Measurements from ENCODE around the gene TUBB. TPM values are rescaled to one million over a fixed set of nuclear protein-coding genes. Genes with fewer than 3 reads are reported as not detected.
A peak's percentile ranks its signal among the peaks of the same experiment; 100 is the strongest.

Gene TUBB
- total and polyA plus RNA-seq, 9 of the 15 experiments (the other 6 are each of a cell fraction or from before 2014, with no cell fraction given), result 971 to 2,870 (median 1,478) TPM

GRCh38 chr6:30742316-30743098 lies 22.4 kb downstream of the TUBB start, which contains the start of gene FLOT1 (continued):
- TF ChIP-seq RBM14 (IDR thresholded peaks at IDR 0.05; ENCODE audit: borderline replicate concordance, insufficient read depth, low read depth, low read length), result 0 out of 2 replicates have a peak, but pooled peaks have one; percentile 22
- TF ChIP-seq SAP30 (IDR thresholded peaks at IDR 0.05; ENCODE audit: borderline replicate concordance, insufficient read depth, low read depth, low read length, poor library complexity, severe bottlenecking), result no peak
- TF ChIP-seq NR2F6 (CRISPR knock-in tag; IDR thresholded peaks at IDR 0.05), result peak; percentile 22; the same call in 1 of the 2 replicates
- TF ChIP-seq ILK (tag; IDR thresholded peaks at IDR 0.05; ENCODE audit: borderline replicate concordance, low read depth), result no peak
- no peak for TF ChIP-seq DNMT1 (IDR thresholded peaks at IDR 0.05)
- TF ChIP-seq ZNF511 (CRISPR knock-in tag; IDR thresholded peaks at IDR 0.05), result 0 out of 2 replicates have a peak, but pooled peaks have one; percentile 18
- TF ChIP-seq ZNF586 (CRISPR knock-in tag; conservative IDR thresholded peaks at IDR 0.05), result peak; percentile 17; the same call in 1 of the 2 replicates
- TF ChIP-seq TCFL5 (CRISPR knock-in tag; conservative IDR thresholded peaks at IDR 0.05), result no peak
- peak; percentile 96 for TF ChIP-seq CEBPB (tag; IDR thresholded peaks at IDR 0.05)
- TF ChIP-seq ZNF408 (CRISPR knock-in tag; IDR thresholded peaks at IDR 0.05; ENCODE audit: low read depth), result no peak
- TF ChIP-seq BRD4 (IDR thresholded peaks at IDR 0.05), result 0 out of 2 replicates have a peak, but pooled peaks have one; percentile 47
- TF ChIP-seq ZZZ3 (IDR thresholded peaks at IDR 0.05), result no peak
- TF ChIP-seq ZNF316 (IDR thresholded peaks at IDR 0.05), result peak; percentile 20; the same call in 1 of the 2 replicates
- TF ChIP-seq EP300 (IDR thresholded peaks at IDR 0.05; ENCODE audit: low read length), result peak; percentile 36
- no peak for TF ChIP-seq NFIX (CRISPR knock-in tag; IDR thresholded peaks at IDR 0.05; ENCODE audit: low read depth)
- TF ChIP-seq ZNF395 (CRISPR knock-in tag; IDR thresholded peaks at IDR 0.05), result peak; percentile 86; the same call in 1 of the 2 replicates
- no peak for TF ChIP-seq ZC3H4 (CRISPR knock-in tag; IDR thresholded peaks at IDR 0.05; ENCODE audit: borderline replicate concordance)
- TF ChIP-seq ZNF449 (CRISPR knock-in tag; IDR thresholded peaks at IDR 0.05), result no peak
- no peak for TF ChIP-seq SMARCB1 (IDR thresholded peaks at IDR 0.05; ENCODE audit: insufficient read length, low read depth)
- no peak for TF ChIP-seq NCOA2 (IDR thresholded peaks at IDR 0.05; ENCODE audit: partially characterized antibody in 2 of 2)
- TF ChIP-seq ZNF217 (CRISPR knock-in tag; IDR thresholded peaks at IDR 0.05), result no peak
- no peak for TF ChIP-seq SFPQ (IDR thresholded peaks at IDR 0.05; ENCODE audit: low read depth, low read length)

Data from K562 (cell line).